HEK293T (cell line): Measurements from ENCODE around the gene RTN4RL1.

ENCODE experiments used
- BHLHE40 ChIP-seq: fragments of 450-650 bp; IDR thresholded peaks from 2 replicates; pipeline ENCODE4 v1.6.1; 2016; ENCODE audit warnings: mild to moderate bottlenecking, moderate library complexity, borderline replicate concordance
- FOXA1 ChIP-seq: fragments of 450-650 bp; IDR thresholded peaks from 2 replicates; pipeline ENCODE4 v1.6.1; 2016; ENCODE audit warnings: mild to moderate bottlenecking
- FOXM1 ChIP-seq: fragments of 450-650 bp; IDR thresholded peaks from 2 replicates; pipeline ENCODE4 v1.6.1; 2017; ENCODE audit warnings: mild to moderate bottlenecking, borderline replicate concordance
- LEF1 ChIP-seq: fragments of 450-650 bp; IDR thresholded peaks from 2 replicates; pipeline ENCODE4 v1.6.1; 2017; ENCODE audit warnings: mild to moderate bottlenecking, borderline replicate concordance
- NFRKB ChIP-seq: fragments of 450-650 bp; IDR thresholded peaks from 2 replicates; pipeline ENCODE4 v1.6.1; 2016; ENCODE audit warnings: mild to moderate bottlenecking, moderate library complexity
- SP1 ChIP-seq: fragments of 450-650 bp; IDR thresholded peaks from 2 replicates; pipeline ENCODE4 v1.6.1; 2017
- SUZ12 ChIP-seq: fragments of 450-650 bp; IDR thresholded peaks from 2 replicates; pipeline ENCODE4 v1.6.1; 2016; ENCODE audit warnings: mild to moderate bottlenecking
- TARDBP ChIP-seq: fragments of 450-650 bp; IDR thresholded peaks from 2 replicates; pipeline ENCODE4 v1.6.1; 2016

DNA sequence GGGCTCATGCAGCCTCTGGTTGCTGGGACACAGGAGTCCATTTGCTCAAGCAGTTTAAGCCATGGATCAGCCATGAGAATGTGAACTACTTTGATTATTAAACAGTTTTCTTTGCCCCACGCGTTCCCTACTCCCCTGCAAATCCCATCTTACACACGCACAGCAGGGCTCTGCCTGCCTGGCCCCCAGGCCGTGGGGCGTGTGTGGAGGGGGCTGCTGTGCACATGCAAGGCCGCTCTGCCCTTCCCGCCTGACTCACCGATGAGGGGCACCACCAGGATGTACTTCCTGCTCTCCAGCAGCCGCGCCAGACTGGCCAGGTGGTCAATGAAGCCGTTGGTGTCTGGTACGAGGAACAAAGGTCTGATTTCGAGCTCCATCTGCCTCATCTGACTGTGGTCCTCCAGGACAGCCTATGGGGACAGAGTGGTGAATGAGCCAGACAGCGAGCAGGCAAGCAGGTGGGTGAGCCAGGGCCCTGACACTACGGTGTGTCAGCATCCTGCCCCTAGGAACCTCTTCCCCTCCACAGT, 43.5 kb upstream of the RTN4RL1 start:
- no peak for TF ChIP-seq FOXA1
- TF ChIP-seq FOXM1 = no peak
- TF ChIP-seq TARDBP = no peak
- TF ChIP-seq LEF1 = no peak
- TF ChIP-seq BHLHE40 = no peak
- TF ChIP-seq SP1 = no peak
- TF ChIP-seq NFRKB = no peak
- TF ChIP-seq SUZ12 = no peak
